DND-41 (cell line): ENCODE results near the gene GTPBP1.

Source experiments
- ATAC-seq: fragments of 200-7000 bp; cut with Tn5 transposase; 3 replicates; pipeline ENCODE4 v1.9.1; 2021; ENCODE audit warnings: low read depth; ENCODE audit not compliant: insufficient read depth
- DNase-seq: peaks from one replicate; pipeline ENCODE4 v3.0.0-alpha.2; 2020
- H2AFZ ChIP-seq: 2 replicates; pipeline ENCODE4 v1.6.0; 2012; ENCODE audit warnings: low read depth, low read length
- H3K27ac ChIP-seq: 2 replicates; pipeline ENCODE4 v1.5.1; 2012; ENCODE audit warnings: low read length, inconsistent platforms
- H3K27me3 ChIP-seq: fragments of 200-600 bp; sonication (generic); 2 replicates; pipeline ENCODE4 v1.6.0; 2012; ENCODE audit warnings: low read length, mild to moderate bottlenecking, inconsistent platforms; ENCODE audit not compliant: insufficient read depth, poor library complexity
- H3K36me3 ChIP-seq: 2 replicates; pipeline ENCODE4 v1.5.1; 2012; ENCODE audit warnings: low read length, inconsistent platforms; ENCODE audit not compliant: insufficient read depth
- H3K4me1 ChIP-seq: 2 replicates; pipeline ENCODE4 v1.5.1; 2012; ENCODE audit warnings: mild to moderate bottlenecking, low read length; ENCODE audit not compliant: insufficient read depth
- H3K4me2 ChIP-seq: 2 replicates; pipeline ENCODE4 v1.6.0; 2012; ENCODE audit warnings: mild to moderate bottlenecking, moderate library complexity, low read length, inconsistent platforms; ENCODE audit not compliant: insufficient read depth
- H3K4me3 ChIP-seq, 2 experiments: fragments of 200-600 bp in 1 of 2; shearing (Covaris generic) in 1 of 2; 2 replicates each; pipeline ENCODE4 v1.5.1; 2012 to 2016; ENCODE audit warnings: inconsistent platforms in 2 of 2, low read length in 2 of 2, mild to moderate bottlenecking in 2 of 2, low read depth in 1 of 2, moderate library complexity in 1 of 2
- H3K79me2 ChIP-seq: 2 replicates; pipeline ENCODE4 v1.6.0; 2012; ENCODE audit warnings: low read length, inconsistent platforms; ENCODE audit not compliant: insufficient read depth
- H3K9ac ChIP-seq: 2 replicates; pipeline ENCODE4 v1.6.0; 2012; ENCODE audit warnings: low read depth, mild to moderate bottlenecking, inconsistent platforms, low read length, moderate library complexity
- H3K9me3 ChIP-seq: 2 replicates; pipeline ENCODE4 v1.5.1; 2012; ENCODE audit warnings: low read length, moderate library complexity, mild to moderate bottlenecking, inconsistent platforms; ENCODE audit not compliant: insufficient read depth, severe bottlenecking
- H4K20me1 ChIP-seq: 2 replicates; pipeline ENCODE4 v1.6.0; 2012; ENCODE audit warnings: low read length; ENCODE audit not compliant: insufficient read depth
- CTCF ChIP-seq: IDR thresholded peaks from 2 replicates; pipeline ENCODE4 v1.5.1; 2012; ENCODE audit warnings: borderline replicate concordance, low read length, moderate library complexity, mild to moderate bottlenecking; ENCODE audit not compliant: poor library complexity, severe bottlenecking; ENCODE audit errors: extremely low read depth
- EZH2 ChIP-seq: IDR thresholded peaks from 3 replicates; pipeline ENCODE4 v1.6.1; 2012; ENCODE audit warnings: borderline replicate concordance, low read depth, mild to moderate bottlenecking, moderate library complexity, low read length, inconsistent platforms; ENCODE audit not compliant: severe bottlenecking

GTPBP1 gene

DNA sequence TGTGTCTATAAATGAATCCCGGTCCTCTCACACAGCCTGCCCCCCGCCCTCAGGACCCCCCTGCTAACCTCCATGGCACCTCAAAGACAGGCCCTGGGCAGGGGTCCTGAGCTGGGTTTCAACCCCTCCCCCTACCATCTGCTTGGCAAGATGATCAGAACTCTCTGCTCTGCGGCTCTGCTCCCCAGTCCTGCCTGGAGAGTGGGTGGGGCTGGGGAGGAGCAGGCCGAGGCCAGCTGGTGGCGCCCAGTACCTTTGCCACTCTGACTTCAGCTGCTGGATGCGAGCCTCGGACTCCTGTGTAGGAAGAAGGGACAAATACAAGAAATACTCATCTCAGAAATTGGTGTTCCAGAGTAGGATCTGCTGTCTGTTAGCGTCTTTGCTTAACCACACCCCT lies 35.0 kb downstream of the GTPBP1 start:
- ATAC-seq (no peak), DNase-seq (no peak)
- Histone ChIP-seq H2AFZ (no peak overlapping the region), H3K4me2 (no peak overlapping the region), H3K4me1 (no peaks in the 10 kb centered on the region), H3K9me3 (no peaks in the 10 kb centered on the region), H3K4me3 (no peak overlapping the region), H3K79me2 (no peaks in the 10 kb centered on the region), H3K27ac (no peak overlapping the region), H3K9ac (no peak overlapping the region), H4K20me1 (peaks cover 38% of the 10 kb centered on the region), H3K36me3 (peaks cover 99% of the 10 kb centered on the region), H3K27me3 (no peaks in the 10 kb centered on the region)
- TF ChIP-seq EZH2 (no peak), CTCF (no peak)

DNA sequence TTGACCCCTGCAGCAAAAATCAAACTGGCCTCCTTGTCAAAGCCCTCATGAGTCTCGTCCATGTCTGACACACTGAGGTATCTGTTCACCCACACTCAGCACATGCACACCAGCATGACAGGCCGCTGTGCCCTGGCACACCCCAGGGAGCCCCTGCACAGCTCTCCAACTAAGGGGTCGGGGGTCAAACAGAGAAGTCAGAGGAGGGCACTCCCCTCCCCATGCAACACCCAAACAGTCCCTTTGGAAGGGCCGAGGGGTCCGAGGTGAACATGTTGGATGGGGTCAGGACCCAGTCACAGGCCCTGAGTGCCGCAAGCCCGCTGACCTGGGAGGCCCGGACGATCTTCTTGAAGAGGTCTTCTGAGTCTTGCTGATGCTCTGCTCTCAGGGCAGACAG lies 35.4 kb downstream of the GTPBP1 start:
- DNase-seq: no peak
- Histone ChIP-seq H2AFZ (no peak overlapping the region), H3K36me3 (peaks cover 99% of the 10 kb centered on the region), H3K4me1 (no peaks in the 10 kb centered on the region), H3K9ac (no peak overlapping the region), H3K79me2 (no peaks in the 10 kb centered on the region), H3K9me3 (no peaks in the 10 kb centered on the region), H3K4me3 (no peak overlapping the region), H4K20me1 (peaks cover 38% of the 10 kb centered on the region), H3K4me2 (no peak overlapping the region), H3K27me3 (no peaks in the 10 kb centered on the region), H3K27ac (no peak overlapping the region)
- no peak for TF ChIP-seq EZH2
- no peak for TF ChIP-seq CTCF
- ATAC-seq: no peak

DNA sequence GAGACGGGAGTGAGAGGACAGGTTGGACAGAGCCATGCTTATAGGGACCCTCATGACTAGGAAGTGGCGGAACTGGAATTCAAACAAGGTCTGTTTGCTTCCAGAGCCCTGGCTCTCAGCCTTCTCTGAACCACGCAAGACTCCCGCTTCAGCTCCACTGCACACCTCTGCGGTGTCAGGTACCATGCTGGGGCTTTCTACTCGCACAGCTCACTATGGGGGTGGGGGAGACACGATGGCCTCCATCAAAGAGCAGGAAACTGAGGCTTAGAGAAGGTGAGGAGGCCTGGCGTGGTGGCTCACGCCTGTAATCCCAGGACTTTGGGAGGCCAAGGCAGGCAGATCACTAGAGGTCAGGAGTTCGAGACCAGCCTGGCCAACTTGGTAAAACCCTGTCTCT lies 35.8 kb downstream of the GTPBP1 start:
- Histone ChIP-seq H3K4me3 (no peak overlapping the region), H3K36me3 (peaks cover 99% of the 10 kb centered on the region), H3K9ac (no peak overlapping the region), H3K9me3 (no peaks in the 10 kb centered on the region), H3K27me3 (no peaks in the 10 kb centered on the region), H4K20me1 (peaks cover 36% of the 10 kb centered on the region), H3K4me1 (no peaks in the 10 kb centered on the region), H3K27ac (no peak overlapping the region), H3K4me2 (no peak overlapping the region), H2AFZ (no peak overlapping the region), H3K79me2 (no peaks in the 10 kb centered on the region)
- no peak for ATAC-seq
- TF ChIP-seq EZH2 (no peak), CTCF (no peak)
- no peak for DNase-seq

DNA sequence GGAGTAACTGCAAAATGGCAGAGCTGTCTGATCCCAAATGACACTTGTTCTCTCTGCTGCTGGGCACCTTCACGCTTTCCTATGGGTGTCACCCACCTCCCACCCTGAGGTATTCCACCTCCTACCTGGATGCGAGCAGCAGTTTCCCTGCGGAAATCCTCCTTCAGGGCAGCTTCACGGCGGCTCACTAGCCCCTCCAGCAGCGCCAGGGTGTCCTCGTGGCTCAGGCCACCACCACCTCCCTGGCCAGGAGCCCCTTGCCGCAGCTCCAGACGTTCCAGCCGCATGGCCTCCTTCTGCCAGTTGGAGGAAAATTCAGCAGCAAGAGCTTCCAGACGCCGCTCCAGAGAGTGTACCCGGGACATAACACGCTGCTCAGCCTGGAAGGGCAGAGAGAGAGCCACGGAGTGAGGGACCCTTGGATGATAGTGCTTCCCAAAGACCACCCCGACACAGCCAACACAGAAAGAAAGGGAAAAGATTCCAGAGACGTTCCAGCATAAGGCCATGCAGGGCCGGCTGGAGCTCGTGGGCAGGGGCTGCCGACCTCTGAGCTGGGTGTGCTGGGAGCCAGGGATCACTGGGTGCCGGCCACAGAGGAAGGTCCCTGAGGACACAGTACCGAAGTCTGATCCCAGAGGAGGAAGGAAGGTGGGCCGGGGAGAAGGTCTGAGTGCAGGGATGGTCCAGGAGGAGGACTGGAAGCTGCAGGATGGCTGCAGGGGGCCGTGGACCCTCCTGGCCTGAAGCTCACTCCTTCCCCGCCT lies 36.6 kb downstream of the GTPBP1 start:
- ATAC-seq (no peak), DNase-seq (no peak)
- peaks cover 96% of the 10 kb centered on the region for H3K36me3 ChIP-seq
- no peak overlapping the region for H3K27ac ChIP-seq
- H3K4me1 ChIP-seq: no peaks in the 10 kb centered on the region
- H4K20me1 ChIP-seq: peaks cover 29% of the 10 kb centered on the region
- no peaks in the 10 kb centered on the region for H3K9me3 ChIP-seq
- no peak overlapping the region for H3K9ac ChIP-seq
- H3K4me2 ChIP-seq: no peak overlapping the region
- no peaks in the 10 kb centered on the region for H3K79me2 ChIP-seq
- H2AFZ ChIP-seq: no peak overlapping the region
- TF ChIP-seq EZH2 (no peak), CTCF (no peak)
- no peak overlapping the region for H3K4me3 ChIP-seq
- no peaks in the 10 kb centered on the region for H3K27me3 ChIP-seq
